Measurements from ENCODE around the gene TMEM132C. TPM values are rescaled to one million over a fixed set of nuclear protein-coding genes. Genes with fewer than 3 reads are reported as not detected.

TMEM132C gene
- total and polyA plus RNA-seq, 2 of the 8 experiments (the other 6 are each of a cell fraction or from before 2014, with no cell fraction given), result 0.23 to 0.76 TPM

- TF ChIP-seq BRCA1 (IDR thresholded peaks at IDR 0.05; ENCODE audit: low read depth, low read length), result no peak
- TF ChIP-seq EGR1 (IDR thresholded peaks at IDR 0.05; ENCODE audit: borderline replicate concordance, low read depth, low read length), result no peak
- TF ChIP-seq GABPA (IDR thresholded peaks at IDR 0.05; ENCODE audit: borderline replicate concordance, insufficient read depth, low read length), result no peak
- no peak for TF ChIP-seq CHD1 (IDR thresholded peaks at IDR 0.05; ENCODE audit: low read depth, low read length)
- no peak for TF ChIP-seq SUZ12 (IDR thresholded peaks at IDR 0.05; ENCODE audit: low read length)
- TF ChIP-seq BCL11A (IDR thresholded peaks at IDR 0.05; ENCODE audit: low read depth in 2 of 2, low read length in 2 of 2), result no peak
These were observed 371.0 kb downstream of the TMEM132C start (continued) for GRCh38 chr12:128637642-128638606.
